GM21423 (cell line): Measurements from ENCODE around the gene DUSP7.

Experiments
- ATAC-seq: cut with Tn5 transposase; IDR thresholded peaks from one replicate; pipeline ENCODE4 v1.9.1; 2021; ENCODE audit warnings: mild to moderate bottlenecking, moderate library complexity; ENCODE audit not compliant: unreplicated experiment

DUSP7 gene

DNA sequence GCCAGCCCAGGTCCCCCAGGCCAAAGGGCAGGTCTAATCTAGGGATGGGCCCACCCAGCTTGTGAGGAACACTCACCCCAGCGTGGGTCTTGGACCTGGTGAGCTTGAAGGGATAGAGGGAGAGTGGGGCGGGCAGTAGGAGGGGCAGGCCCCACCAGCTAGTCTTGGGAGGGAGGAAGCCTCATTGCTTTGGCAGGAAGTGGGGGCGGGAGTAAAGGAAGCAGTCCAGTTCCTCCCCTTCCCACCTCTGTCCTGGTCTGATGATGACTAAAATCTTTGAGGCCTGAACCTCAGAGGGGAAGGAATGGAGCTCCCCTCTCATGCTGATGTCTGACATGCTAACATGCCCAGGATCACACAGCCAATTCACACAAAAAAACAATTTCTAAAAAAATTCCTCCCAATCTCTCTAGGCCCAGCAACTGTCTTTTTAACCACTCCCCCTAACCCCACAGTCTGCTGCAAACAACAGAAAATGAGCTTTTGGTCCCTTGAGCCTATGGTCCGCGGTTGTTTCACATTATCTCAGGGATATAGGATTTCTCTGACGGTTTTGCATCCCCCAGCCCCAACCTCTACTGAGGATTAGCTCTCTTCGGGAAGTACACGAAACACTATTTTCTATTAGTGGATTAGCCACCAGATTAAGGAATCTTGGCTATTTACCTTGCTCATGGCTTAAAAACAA lies 30.7 kb upstream of the DUSP7 start:
- no peak for ATAC-seq

DNA sequence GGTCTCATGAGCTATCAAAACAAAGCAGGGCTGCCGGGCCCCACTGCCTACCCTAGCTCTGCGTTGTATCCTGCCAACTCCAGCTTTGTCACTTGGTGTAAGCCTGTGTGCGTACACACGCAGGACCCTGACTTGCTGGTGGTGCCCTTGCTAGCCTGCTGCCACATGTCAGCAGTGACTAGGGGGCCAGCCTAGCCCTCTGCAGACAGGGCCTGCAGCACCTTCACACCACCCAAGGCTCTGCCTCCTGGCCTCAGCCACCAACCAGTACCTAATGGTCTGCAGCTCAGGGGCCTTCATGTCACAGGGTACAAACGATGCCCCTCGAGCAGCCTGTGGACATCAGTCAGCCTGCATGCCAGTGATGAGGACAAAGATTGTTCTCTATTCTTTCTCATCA lies 30.1 kb upstream of the DUSP7 start:
- no peak for ATAC-seq

DNA sequence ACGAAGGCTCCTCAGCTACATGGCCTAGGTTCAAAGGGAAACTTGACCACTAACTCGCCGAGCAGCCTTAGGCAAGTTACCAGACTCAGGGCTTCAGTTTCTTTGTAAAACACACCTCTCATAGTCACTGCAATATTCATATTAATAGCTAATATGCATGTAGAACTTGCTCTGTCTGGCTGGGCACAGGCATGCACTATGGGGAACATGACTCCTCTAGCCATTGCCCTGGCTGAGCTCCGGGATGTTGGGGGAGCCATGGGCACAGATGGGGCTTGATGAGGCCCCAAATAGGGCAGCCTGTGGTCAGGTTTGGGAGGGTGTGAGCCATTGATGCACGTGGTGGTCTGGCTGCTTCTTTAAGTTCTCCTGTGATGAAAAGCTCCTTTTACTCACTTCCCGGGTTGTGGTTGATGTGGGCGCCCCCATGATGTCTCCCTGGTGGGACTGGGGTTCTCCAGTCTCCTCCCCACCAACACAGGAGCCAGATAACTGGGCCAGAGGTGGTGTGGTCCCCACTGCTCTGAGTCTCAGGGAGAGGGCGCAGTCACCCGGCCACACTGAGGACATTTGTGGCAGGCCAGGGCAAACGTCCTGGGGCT lies 29.4 kb upstream of the DUSP7 start:
- ATAC-seq, result no peak

DNA sequence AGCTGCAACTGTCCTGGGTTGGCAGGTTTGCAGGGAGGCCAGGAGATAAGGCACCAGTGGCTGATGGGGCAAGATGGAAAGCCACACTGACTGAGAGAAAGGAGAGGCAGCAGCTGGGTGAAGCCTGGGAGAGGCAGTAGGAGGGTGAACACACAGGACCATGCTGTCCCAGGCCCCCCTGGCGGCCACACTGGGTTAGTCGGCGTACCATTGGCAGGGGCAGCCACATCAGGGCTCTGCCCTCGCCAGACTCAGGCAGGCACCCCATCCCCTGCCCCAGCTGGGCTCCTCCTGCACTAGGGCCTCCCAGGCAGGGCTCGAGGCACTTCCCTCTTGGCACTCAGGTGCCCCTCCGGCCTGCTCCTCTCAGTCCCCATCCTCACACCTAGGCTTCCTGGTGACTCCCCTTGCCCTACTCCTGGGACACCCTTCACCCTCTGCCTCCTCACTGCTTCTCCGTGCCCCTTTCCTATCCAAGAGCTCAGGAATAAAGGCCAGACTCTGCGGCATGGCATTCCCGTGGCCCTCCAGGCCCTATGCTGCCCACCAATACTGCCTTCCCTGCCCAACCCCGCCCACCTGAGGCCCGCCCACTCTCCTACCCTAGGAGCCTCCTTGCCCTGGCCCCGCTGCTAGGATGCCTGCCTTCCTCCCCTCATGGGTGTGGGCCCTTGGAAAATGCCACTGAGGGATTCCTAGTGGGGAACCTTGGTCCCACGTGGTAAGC lies 28.7 kb upstream of the DUSP7 start:
- no peak for ATAC-seq

DNA sequence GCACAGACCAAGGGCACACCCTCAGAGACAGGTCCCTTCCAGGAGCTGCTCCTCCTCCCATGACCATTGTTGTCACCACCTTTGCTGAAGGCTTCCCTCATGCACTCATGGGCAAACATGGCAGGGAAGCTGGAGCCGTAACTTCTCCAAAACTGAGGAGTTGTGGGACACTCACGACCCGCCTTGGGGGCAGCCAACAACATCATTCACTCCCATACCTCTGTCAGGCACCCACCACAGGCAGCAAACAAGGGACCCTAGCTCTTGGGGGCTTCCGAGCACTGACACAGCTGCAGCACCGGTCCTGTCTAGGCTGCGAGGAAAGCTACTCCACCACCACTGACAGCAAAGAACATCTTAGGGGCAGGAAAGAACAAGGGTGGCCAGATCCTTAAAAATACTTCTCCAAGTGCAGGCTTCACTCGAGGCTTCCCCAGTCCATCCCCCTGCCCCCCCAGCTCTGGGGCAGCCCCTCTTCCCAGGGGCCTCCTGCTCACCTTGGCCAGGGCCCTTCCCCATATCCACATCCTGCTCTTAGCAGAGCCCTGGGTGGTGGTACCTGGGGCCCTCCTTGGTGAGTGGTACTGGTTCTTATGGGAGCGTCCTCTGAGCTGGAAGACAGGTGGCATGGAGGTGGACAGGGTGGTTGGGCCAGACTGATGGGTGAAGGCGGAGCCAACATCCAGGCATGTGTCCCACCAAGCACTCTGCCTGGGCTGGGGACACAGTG lies 28.0 kb upstream of the DUSP7 start:
- no peak for ATAC-seq

DNA sequence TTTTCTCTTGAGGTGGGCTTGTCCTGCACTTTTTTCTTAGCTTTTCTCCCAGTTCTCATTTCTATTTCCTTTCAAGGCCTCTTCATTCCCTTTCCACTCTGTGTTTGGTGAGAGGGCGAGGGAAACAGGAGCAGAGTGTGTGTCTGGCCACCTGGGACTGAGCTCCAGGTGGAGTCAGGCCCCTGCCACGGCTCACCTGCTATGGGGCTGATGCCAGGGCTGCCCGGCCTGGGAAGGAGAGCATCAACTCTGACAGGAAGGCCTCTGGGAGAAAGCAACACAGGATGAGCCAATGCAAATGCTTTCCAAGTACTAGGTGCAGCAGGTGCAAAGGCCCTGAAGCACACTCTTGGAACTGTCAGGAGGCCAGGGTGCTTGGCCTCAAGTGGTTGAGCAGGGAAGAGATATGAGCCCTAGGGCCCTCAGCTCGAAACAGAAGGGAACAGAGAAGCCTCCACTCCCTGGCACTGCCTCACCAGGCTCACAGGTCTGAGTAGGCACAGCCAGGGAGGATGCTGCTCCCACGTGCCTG lies 27.3 kb upstream of the DUSP7 start:
- ATAC-seq, result no peak

DNA sequence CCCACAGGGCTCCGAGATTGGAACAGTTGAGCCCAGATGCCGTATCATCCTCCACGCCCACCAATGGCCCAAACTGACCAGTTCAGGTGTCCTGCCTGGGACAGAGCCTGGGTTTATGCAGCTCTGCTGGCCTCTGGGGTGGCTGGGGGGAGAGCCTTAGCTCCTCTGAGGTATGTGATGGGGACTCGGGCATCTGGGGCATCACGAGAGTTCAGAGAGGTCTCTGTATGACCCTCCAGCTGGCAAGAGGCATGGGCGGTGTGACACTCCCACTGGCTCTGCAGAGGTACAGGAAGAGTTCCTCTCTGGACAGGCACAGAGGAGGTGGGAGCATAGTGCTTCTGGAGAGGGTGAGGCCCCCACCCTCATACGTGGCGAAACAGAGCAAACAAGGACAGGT lies 26.6 kb upstream of the DUSP7 start:
- ATAC-seq, result no peak

DNA sequence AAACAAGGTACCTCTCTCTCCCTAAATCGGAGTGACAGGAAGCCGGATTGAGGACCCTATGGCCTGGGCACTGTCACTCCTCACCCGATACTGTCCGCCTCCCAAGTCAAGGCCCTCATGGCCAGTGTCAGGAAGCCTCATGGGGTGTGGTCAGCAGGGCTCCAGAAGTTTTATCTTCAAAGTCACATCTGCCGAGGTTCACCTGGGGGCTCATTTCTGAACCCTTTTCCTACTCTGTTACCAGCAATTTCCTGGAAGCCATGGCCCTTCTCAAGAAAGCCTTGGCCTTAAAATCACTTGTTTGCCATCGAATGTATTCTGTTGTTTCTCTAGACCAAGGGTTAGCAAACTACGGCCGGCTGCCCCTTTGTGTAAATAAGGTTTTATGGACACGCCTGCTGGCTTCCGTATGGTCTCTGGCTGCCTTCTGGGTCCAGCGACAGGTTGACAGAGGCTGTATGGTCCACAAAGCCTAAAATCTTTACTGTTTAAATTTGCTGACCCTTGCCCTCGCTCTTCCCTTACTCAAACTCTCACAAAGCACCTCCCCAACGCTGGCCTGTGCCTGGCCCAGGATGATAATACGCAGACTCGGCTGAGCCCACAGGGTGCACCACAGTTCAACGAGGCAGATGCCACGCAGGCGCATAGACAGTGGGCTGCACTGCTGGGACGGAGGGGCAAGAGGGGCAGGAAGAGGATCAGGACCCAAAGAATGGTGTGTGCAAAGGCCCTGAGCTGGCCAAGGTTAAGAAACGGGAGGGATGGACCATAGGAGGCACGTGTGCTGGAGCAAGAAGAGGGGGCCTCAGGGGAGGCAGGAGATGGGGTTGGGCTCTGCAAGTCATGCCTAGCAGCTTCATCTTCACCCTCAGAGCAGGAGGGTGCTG lies 24.7 kb upstream of the DUSP7 start:
- ATAC-seq, result no peak

DNA sequence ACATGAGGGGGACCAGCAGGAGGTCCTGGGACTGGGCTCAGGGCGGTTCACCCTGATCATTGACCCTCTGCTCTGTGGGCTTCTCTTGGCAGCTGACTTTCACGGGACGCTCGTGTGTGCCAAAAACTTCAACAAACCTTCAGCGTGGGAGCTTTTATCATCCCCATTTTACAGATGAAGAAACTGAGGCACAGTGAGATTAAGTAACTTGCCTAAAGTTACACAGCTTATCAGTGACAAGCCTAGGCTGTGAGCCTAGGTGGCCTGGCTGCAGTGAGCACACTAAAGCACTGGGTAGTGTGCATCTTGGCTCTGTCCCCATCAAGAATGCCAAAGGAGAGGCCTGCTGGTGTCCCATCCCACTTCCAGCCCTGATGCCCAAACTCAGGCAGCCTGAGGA lies 23.6 kb upstream of the DUSP7 start:
- ATAC-seq, result no peak

DNA sequence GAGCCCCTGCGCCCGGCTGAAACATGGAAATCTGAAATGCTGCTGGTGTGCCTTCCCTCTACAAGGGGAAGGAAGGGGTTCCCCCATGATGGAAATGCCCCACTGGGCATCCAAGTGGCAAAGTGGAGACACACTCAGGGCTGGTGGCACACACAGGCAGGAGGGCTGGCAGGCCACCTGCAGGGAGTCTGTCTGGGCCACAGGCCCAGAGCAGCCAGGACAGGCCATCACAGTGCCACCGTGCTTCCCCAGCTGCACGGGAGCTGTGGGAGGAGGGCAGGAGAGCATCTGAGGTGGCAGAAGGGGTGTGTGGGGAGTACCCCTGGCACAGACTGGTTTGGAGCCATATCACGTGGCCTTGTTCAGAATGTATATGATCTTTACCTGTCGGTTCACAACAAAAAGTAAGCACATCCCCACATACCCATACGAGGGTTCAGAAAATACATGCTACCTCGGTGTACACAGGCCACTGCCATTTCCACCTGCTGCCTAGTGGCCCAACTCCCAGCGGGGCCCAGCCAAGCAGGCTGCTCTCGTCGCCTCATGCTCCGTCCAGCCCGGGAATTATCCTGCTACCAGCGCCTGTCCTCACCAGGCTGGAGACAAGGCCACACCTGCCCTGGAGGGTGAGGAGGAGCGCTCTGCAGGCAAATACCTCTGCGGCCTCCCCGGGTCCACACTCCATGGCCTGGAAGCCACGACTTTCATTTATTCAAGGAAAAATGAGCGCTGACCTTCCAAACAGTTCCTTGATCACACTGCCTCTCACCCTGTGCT lies 22.6 kb upstream of the DUSP7 start:
- no peak for ATAC-seq

DNA sequence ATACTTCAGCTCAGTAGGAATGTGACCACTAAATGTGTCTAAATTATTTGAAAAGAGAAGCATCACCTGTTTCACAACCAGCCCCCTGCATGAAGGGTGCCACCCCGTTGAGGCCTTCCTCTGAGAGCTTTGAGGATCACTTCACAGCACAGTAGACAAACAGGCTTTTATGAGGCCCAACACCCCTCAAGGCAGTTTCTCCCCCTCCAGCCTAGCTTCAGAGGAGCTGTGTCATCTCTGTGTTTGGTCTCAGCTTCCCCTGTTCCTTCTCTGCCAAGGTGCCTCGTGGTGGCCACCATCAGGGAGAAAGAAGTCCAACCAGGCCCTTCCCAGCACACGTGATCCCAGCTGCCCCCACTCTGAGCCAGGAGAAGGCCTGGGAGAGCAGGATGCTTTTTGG lies 21.6 kb upstream of the DUSP7 start:
- ATAC-seq, result no peak

DNA sequence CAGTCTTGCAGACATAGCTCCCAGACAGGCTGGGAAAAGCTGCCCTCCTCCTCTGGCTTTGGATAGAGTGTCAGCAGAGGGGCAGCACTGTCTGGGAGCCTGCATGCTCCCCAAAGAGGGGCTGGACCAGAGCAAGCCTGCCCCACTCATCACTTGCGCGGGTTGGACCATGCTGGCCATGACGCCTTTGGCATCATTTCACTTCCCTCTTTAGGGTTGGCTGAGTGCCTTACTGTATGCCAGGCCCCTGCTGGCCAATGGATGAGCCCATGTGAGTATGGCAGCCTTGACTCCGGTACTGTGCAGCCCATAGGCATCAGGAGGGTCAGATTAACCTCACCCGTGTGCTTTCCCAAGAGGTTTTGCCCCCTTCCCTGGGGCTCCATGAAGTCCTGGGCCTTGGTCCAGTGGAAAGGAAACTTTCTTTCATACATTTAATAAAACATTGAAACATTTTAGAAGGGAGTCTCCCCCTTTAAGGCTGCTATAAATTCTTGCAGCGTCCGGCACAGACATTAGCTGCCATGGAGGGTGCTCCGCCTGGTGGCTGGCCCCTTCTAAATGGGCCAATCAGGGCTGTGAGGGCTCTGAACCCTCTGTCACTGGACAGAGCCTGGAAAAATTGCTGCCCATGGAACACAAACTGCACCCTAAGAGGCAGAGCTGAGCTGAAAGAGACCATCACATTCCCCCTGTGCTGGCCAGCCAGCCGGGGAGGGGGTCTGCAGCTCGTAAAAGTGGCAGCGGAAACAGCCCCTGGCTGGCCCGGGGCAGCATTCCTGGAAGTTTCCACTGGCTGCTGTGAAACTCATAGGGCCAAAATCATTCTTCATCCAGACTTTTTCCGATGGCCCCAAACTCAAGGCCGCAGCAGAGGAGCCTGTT lies 20.8 kb upstream of the DUSP7 start:
- no peak for ATAC-seq

DNA sequence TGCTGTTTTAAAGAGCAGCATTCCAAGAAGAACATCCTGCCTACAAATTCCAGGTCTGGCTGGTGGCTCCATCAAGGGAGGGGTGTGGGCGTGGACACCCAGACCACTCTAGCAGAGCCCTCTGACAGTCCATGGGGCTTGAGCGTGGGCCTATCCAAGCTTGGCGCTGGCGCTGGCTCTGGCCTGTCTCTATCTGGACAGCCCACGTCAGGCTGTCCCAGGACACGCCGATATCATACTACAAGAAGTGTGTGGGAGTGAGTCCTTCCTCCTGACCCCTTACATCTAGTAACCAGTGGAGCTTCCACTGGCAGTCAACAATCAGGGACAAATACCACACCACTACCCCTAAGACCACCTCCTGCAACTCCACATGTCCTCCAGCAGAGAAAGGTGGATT lies 17.1 kb upstream of the DUSP7 start:
- ATAC-seq, result no peak

DNA sequence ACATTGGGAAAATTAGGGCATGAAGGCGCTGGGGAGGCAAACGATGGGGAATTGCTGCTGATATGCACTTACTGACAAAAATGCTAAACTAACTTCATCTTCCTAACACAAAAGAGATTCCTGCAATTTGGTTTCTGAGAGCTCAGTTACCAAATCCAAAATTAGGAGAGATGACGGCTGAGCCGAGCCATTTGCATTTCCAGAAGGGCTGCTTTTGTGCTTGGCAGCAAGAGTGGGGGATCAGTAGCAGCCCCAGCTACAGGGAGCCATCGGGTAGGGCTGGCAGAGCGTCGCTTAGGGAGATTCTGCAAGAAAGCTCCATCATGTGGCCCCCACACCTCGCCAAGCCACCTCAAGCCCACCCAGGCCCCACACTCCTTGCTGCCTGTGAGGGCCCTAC lies 16.1 kb upstream of the DUSP7 start:
- no peak for ATAC-seq

DNA sequence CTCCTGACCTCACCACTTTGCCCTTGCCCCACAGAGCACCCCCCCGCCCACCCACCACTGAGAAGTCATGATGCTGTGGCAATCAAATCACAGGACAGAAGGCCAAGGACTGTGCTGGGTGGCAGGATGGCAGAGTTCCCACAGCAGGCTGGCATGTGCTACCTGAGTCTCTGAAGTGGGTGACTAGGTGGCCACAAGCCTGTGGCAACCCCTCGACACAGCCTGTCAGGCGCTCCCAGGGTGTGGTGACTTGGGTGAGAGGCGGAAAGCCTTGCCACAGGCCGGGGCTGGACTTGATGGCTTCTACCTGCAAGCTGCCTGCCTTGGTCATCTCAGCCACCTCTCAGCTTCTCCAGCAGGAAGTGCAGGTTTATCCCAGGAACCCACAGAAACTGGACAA lies 15.6 kb upstream of the DUSP7 start:
- no peak for ATAC-seq

DNA sequence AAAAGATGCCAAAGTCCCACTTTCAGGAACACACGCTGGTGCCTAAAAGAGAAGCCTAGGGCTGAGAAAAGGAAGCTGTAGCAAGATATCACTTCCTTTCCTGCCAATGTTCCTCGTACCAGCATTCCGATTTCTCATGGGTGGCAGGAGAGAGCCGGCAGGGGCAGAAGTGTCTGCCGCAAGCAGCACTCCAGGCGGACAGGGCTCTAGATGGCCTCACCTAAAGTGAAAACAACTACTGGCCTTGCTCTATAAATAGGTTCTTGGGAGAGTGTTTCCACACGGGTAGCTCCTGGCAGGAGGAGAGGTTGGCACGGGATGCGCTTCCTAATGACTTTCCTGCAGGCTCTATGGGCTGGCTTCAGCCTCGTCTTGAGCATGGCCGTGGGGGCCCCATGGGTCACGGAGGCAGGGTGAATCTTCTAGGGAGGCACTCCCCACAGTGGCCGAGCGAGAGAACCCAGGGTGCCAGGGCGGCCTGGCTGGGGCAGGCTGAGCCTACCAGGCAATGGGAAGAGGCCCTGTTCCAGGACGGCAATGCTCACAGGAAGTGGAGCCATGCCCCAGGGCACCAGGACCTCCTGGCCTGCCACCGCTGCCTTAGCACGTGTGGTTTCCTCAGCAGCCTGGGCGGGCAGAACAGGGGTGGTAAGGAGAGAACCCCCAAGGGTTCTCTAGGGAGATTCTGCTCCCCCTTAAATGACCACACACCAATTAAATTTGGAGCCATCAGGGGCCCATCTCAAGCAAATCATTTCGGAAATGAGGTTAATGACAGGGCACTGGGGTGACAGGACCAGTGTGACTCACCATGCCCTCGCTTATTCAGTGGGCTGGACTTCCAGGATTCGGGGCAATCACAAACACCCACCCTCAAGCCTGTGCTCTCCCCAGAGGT lies 14.6 kb upstream of the DUSP7 start:
- ATAC-seq, result no peak

DNA sequence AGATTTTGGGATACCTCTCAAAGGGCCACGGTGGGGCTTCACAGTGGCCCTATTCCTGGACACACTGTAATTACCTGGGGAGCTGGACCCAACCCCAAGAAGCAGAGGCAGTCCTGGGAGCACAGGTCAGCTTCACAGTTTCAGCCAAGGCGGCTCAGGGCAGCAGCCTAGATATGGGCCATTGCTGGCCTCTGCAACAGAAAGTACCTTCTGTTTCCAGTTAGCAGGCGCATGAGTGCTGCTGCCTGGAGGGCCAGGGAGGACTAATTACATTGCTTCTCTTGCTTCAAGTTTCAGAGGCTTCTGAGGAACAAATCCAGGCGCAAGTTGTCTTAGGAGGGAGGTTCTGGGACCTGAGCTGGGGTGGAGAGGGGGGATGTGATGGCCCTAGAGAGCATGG lies 13.5 kb upstream of the DUSP7 start:
- no peak for ATAC-seq

DNA sequence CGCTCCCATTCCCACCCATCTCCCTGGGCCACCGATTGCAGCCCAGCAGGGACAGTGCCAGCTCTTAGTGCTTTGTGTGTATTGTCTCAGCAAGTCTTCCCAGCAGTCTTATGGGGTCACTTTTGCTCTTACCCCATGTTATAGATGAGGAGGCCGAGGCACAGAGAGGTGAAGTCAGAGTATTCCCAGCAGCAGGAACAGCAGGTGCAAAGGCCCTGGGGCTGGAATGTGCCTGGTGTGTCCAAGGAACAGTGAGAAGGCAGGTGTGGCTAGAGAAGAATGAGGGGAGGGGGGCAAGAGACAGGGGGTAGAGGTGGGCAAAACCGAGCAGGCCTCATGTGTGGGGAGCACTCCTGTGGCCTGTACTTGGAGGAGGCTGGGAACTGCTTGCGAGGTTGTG lies 12.8 kb upstream of the DUSP7 start:
- ATAC-seq, result no peak
